ENCODE data around the gene SPANXA2.
"Not testable (repeated sequence)": the region's sequence is repeated elsewhere in the genome, so short reads cannot be mapped to it uniquely, and the experiment has no call there.

The SPANXA2 gene, protein sequence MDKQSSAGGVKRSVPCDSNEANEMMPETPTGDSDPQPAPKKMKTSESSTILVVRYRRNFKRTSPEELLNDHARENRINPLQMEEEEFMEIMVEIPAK

DNA sequence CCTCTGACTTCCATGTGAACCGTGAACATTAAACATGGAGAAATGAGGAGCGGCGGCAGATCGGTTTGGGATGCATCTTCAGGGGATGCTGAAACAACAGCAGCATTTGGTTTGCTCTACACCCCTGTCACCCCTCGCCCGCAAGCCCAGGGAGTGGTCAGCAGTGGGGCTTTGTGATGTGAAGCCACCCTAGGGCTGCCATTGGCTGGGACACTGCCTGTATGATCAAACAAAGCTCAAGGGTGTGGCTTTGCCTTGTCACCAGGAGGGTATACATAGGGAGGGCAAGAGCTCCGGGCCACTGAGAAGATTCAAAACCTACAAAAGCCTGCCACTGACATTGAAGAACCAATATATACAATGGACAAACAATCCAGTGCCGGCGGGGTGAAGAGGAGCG lies at the start of gene SPANXA2:
Gene SPANXA2 (plus strand): TSS at position 301 of the 400 bp plus-strand sequence. CDS start 60 bp downstream, at position 361.
- DNase-seq; in situ Hi-C loops (cut with HindIII; ENCODE audit: low pct_ligation_motif_present, low pct_unique_long_range_greater_than_20kb, low sequenced_read_pairs): not testable (repeated sequence)

DNA sequence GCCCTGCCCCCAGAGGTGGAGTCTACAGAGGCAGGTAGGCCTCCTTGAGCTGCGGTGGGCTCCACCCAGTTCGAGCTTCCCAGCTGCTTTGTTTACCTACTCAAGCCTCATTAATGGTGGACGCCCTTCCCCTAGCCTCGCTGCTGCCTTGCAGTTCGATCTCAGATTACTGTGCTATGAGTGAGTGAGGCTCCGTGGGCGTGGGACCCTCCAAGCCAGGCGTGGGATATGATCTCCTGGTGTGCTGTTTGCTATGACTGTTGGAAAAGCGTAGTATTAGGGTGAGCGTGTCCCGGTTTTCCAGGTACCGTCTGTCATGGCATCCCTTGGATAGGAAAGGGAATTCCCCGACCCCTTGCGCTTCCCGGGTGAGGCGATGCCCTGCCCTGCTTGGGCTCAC lies 47.0 kb upstream of the SPANXA2 start:
- DNase-seq; in situ Hi-C loops (cut with HindIII; ENCODE audit: low pct_ligation_motif_present, low pct_unique_long_range_greater_than_20kb, low sequenced_read_pairs): not testable (repeated sequence)

DNA sequence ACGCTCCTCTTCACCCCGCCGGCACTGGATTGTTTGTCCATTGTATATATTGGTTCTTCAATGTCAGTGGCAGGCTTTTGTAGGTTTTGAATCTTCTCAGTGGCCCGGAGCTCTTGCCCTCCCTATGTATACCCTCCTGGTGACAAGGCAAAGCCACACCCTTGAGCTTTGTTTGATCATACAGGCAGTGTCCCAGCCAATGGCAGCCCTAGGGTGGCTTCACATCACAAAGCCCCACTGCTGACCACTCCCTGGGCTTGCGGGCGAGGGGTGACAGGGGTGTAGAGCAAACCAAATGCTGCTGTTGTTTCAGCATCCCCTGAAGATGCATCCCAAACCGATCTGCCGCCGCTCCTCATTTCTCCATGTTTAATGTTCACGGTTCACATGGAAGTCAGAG lies 4.9 kb upstream of the SPANXA2 start, which contains the start of gene SPANXA1:
Gene SPANXA1 (minus strand): TSS at position 101 of the 400 bp plus-strand sequence. CDS start 60 bp downstream, at position 41.
- in situ Hi-C loops (cut with HindIII; ENCODE audit: low pct_ligation_motif_present, low pct_unique_long_range_greater_than_20kb, low sequenced_read_pairs), result not testable (repeated sequence)

DNA sequence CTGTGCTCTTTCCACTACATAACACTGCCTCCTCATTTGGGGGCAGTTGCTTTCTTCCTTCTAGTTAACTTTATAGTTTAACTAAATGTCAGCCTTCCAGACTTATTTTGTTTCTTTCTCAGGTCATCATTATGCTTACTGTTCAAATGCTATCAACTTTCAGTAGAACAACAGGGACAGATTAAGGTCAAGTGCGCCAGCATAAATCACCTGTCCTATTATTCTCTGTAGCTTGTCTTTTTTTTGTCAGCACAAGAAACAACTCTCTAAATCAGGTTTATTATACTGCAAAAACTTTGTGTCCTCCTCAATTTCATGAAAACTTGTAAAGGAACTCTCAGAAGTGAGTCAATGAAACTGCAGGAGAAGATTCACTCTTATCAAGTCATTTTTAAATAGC lies 19.6 kb downstream of the SPANXA2 start:
- in situ Hi-C loops (cut with HindIII; ENCODE audit: low pct_ligation_motif_present, low pct_unique_long_range_greater_than_20kb, low sequenced_read_pairs), result no loop called here

More for the DNA sequence above, 4.9 kb upstream of the SPANXA2 start, which contains the start of gene SPANXA1:
- not testable (repeated sequence) for DNase-seq

GRCh38 chrX:141619336-141619735 lies 29.8 kb downstream of the SPANXA2 start:
- no peak for DNase-seq
- in situ Hi-C loops (cut with HindIII; ENCODE audit: low pct_ligation_motif_present, low pct_unique_long_range_greater_than_20kb, low sequenced_read_pairs), result no loop called here

More for the DNA sequence above, 19.6 kb downstream of the SPANXA2 start:
- no peak for DNase-seq

DNA sequence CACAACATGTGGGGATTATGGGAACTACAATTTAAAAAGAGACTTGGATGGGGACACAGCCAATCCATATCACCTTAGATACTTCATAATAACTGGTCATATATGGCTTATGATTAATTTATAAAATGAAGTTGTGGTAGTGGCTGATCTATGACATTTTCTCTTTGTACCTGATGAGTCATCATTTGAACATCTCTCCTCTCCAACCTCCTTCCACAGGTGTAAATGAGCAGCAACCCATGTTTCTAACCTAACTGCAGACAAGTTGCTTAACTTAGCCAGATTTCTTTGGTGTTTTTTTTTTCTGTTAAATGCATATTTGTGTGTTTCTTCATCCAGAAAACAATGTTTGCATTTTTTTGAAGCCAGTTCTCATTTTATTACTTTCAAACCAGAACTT lies 42.6 kb downstream of the SPANXA2 start:
- in situ Hi-C loops (cut with HindIII; ENCODE audit: low pct_ligation_motif_present, low pct_unique_long_range_greater_than_20kb, low sequenced_read_pairs), result no loop called here
- no peak for DNase-seq

DNA sequence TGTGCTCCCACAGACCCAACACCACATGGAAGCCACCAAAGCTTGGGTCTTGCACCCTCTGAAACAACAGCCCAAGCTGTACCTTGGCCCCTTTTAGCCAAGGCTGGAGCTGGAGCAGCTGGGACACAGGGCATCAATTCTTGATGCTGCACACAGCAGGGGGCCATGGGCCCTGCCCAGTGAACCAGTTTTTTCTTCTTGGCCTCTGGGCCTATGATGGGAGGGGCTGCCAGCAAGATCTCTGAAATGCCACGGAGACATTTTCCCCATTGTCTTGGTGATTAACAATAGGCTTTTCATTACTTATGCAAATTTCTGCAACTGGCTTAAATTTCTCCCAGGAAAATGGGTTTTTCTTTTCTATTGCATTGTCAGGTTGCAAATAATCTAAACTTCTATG lies 49.0 kb downstream of the SPANXA2 start:
- DNase-seq, result no peak
- in situ Hi-C loops (cut with HindIII; ENCODE audit: low pct_ligation_motif_present, low pct_unique_long_range_greater_than_20kb, low sequenced_read_pairs), result no loop called here
